HCT116 (cell line): ENCODE measurements around the gene CIT.

Experiments
- ATF3 ChIP-seq: IDR thresholded peaks from 2 replicates; pipeline ENCODE4 v1.6.1; 2012
- CTCF ChIP-seq, 3 experiments: fragments of 200-600 bp in 1 of 3; sonication (generic) in 1 of 3; IDR thresholded peaks in 2 of 3; conservative IDR thresholded peaks in 1 of 3; 2 replicates each; pipeline ENCODE4 v1.5.1; 2012 to 2017; ENCODE audit warnings: low read depth in 2 of 3, low read length in 2 of 3, antibody characterized with exemption in 1 of 3, borderline replicate concordance in 1 of 3, control low read depth in 1 of 3, mild to moderate bottlenecking in 1 of 3, mixed read lengths in 1 of 3, mixed run types in 1 of 3, moderate library complexity in 1 of 3; ENCODE audit not compliant: insufficient read depth in 1 of 3
- EGR1 ChIP-seq: IDR thresholded peaks from 2 replicates; pipeline ENCODE4 v1.6.1; 2012; ENCODE audit warnings: low read depth
- ELF1 ChIP-seq: IDR thresholded peaks from 2 replicates; pipeline ENCODE4 v1.6.1; 2012; ENCODE audit warnings: low read depth, borderline replicate concordance
- POLR2A ChIP-seq: IDR thresholded peaks from 2 replicates; pipeline ENCODE4 v1.7.0; 2011; ENCODE audit warnings: borderline replicate concordance; ENCODE audit not compliant: insufficient read depth, insufficient read length; ENCODE audit errors: extremely low read depth
- POLR2AphosphoS5 ChIP-seq: IDR thresholded peaks from 2 replicates; pipeline ENCODE4 v1.6.1; 2011; ENCODE audit warnings: mild to moderate bottlenecking, low read depth, low read length, moderate library complexity

GRCh38 chr12:119679490-119679889 is 197.6 kb downstream of the CIT start:
- TF ChIP-seq POLR2A (no peak), CTCF (IDR thresholded peaks at IDR 0.05 in 2 of 3, conservative IDR thresholded peaks at IDR 0.05 in 1 of 3; ENCODE audit: borderline replicate concordance in 1 of 3, insufficient read depth in 1 of 3, low read depth in 2 of 3, low read length in 2 of 3) (no peak), POLR2AphosphoS5 (no peak), ATF3 (no peak), ELF1 (no peak), EGR1 (no peak)
